IPS DF 4.7 (cell line): ENCODE results near the gene CYP1B1.
"Not testable (repeated sequence)": the region's sequence is repeated elsewhere in the genome, so short reads cannot be mapped to it uniquely, and the experiment has no call there.

ENCODE experiments used
- DNase-seq: peaks from one replicate; pipeline ENCODE4 v3.0.0-alpha.2; 2013; ENCODE audit warnings: low spot score; ENCODE audit errors: extremely low read depth

CYP1B1 gene

DNA sequence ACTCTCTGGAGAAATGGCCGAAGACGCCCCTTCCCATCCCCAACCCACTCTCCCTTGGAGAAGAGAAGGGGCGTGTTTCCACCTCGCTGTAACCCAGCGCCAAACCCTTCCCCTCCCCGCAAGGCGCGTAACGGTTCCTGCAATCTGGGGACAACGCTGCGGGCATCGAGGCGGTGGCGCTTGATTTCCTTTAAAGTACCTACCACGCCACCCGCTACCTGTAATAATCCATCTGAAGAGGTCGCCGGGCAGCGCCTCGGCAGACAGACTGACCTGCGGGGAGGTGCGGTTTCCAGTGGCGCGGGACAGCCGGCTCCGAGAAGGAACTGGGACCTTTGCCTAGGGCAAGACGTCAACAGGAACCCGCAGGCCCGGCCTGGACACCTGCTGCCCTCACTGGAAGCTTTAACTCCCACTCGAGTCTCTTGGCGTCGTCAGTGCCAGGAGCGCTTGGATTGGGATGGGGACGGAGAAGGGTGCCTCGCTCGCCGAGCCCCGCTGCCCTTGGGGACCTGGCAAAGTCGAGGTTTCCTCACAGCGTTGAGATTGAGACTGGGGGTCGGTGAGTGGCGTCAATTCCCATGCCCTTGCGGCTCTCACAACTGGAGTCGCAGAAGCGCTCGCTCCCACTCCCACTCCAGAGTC lies at the start of gene CYP1B1:
Gene CYP1B1, minus strand, starts transcription at position 645 of the 645 bp plus-strand sequence. CDS start 763 bp downstream, outside the sequence.
- DNase-seq, result no peak

DNA sequence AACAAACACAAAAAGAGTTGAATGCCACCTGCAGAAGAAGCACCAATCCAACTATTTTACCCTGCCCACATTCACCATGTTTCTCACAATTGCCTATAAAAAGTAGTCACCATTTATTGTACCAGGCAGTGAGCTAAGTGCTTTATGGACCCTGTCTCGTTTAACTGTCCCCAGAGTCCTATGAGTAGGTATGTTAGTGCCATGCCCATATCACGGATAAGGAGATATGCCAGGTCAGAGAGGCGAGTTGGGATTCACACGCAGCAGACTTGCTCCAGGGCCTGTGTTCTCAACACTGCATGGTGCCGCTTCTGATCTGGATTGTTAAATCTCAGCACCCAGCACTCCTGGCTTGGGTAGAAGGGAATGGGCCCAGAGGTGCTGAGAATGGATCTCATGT lies 49.1 kb upstream of the CYP1B1 start:
- no peak for DNase-seq

DNA sequence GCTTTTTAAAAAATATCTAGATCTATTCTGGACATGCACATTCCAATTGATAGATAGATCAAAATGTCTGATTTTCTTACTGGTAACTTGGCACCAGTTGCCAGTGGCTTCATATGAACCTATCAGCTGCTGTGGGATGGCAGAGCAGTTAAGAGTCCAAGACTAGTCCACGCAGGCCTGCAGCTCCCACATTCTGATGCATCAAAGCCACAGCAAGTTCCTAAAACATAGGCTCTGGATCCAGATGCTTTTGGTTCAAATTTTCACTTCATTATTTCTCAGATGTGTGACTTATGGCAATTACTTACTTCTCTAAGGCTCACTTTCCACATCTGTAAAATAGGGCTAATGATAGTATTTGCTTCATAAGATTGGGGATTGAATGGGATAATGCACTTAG lies 48.0 kb upstream of the CYP1B1 start:
- DNase-seq, result no peak

DNA sequence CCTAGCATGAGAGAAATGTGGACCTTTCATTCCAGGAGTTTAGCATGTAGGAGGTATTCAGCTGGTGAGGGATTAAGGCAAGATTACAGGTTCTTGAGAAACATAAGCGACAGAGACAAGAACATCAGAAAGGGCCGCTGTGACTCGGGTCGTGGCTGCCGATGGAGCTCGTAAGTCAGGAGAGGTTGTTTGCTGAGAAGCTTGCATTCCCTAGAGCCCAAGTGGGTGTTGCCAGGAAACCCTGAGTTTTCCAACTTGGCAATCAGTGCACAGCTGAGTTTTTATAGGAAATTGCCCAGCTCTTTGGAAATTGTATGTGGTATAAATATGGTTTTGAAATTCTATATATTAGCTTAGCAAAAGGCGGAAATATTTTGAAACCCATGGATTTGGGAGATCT lies 46.4 kb upstream of the CYP1B1 start:
- DNase-seq, result no peak

DNA sequence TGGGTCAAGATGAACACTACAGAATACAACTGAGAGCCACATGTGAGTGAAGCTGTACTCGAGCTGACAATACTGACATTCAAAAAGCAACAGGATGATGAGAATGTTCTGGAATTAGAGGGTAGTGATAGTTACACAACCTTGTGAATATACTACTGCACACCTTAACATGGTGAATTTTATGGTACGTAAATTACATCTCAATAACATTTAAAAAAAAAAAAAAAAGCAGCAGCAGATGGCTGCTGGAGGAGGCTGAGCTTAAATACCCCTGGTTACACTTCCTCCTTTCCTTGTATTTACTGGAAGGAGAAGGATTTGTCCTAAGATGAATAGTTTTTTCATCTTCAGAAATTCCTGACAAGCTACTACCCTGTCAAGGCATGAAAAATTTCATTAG lies 45.5 kb upstream of the CYP1B1 start:
- DNase-seq, result no peak

DNA sequence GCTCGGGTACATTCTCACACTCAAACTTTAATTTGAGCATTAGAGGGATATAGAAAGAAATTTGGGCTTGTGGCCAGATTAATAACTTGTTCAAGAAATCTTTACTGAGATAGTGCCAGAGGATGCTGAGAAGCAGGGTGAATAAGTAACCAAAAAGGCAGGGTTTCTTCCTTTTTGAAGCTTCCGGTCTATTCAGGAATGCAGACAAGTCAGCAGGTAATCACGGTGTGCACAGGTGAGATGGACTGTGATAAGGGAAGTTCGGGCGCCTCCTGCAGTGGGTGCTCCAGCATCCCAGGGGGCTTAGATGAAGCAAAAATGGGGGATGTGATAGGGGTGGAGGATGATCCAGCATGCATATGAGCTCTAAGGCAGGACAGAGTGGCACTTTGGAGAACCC lies 44.9 kb upstream of the CYP1B1 start:
- DNase-seq, result no peak

DNA sequence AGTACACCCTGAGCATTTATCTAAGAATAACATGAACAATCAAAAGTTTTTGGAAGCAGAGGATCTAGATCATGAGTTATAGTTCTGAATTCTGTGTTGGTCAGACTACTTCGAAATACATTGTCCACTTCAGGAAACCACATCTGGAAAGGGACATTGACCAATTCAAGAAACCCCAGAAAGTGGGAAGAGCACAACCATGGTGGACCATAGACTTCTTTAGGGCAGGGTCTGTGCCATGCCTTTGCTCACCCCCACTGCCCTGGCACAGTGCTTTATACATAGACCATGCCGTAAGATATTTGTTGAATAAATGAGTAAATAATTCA lies 44.3 kb upstream of the CYP1B1 start:
- no peak for DNase-seq

DNA sequence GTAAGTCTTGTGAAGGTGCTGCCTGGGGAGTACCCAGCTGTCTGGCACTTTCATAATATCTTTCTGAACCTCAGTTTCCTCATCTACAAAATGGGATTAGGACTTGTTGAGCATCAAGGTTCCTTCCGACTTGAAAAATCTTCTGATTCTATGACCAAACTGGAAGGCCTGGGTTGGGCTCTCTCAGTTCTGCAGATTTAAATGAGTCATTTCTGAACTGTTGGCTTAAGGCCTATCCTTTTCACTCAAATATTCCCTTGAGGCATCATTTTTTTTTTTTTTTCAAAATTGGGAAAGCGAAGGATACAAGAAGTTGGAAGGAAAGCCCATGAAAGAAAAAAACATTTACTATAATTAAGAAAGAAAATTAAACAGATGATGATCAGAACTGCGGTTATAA lies 40.8 kb upstream of the CYP1B1 start:
- DNase-seq, result no peak

DNA sequence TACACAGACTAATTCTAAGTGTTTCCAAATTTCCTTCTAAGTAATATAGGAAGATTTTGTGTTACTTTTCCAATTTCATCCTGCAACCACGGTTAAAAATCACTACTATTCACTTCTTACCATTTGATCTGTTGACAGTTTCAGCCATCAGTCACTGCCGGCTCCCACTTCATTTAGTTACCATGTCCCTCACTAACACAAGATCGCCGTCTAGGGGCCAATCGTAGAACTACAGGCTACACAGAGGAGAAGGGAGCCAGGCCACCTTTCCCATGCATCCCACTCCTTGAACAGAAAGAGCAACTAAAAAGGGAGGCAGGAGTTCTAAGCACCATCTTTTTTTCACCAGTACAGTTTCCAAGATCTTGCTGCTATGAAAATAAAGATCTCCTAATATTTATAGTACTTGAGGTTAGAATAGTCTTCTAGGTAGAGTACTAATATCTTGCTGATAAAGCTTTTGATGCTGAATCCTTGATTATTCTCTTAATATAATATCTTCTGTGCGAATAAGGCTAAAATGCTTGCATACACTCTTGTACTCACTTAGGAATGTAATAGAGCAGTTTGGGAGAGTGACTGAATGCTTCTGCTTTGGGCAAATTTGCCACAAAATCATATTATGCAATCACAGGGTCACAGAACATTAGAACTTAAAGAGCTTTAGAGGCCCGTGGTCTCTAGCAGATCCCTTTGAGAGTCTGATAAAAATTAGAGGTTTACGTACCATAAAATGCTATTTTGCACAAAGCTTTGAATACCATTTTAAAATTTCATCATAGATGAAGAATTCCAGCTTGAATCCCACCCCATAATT lies 39.5 kb upstream of the CYP1B1 start:
- DNase-seq, result no peak

DNA sequence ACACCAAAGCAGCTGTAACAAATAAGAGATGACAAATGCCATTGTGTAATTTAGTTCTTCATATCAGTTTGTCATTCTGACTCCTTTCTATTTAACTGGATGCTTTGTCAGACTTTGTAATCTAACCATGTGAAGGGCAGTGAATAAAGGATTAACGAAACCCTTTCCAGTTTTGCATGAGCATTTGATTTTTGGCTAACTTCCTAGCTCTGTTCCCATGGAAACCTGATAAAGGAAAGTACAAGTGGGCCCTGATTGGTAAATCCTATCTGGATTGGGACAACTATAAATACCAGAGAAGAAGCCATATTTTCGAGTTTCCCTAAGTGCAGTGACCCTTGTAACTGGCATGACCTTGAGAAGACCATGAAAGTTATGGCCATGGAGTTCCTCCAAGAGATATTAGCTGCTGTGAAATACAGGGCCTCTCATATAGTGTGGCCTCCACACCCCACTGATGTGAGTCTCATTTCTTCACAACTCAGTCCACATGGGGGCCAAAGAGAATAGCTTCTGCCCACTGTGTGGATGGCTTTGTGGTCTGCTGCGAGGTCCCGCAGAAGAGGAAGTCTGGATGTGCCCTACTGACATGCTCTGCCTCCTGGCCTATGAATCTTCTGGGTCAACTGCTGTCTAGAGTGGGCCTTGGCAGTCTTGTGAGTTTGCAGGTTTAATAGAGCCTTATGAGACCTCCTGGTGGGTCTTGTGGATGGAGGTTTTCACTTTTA lies 38.2 kb upstream of the CYP1B1 start:
- no peak for DNase-seq

DNA sequence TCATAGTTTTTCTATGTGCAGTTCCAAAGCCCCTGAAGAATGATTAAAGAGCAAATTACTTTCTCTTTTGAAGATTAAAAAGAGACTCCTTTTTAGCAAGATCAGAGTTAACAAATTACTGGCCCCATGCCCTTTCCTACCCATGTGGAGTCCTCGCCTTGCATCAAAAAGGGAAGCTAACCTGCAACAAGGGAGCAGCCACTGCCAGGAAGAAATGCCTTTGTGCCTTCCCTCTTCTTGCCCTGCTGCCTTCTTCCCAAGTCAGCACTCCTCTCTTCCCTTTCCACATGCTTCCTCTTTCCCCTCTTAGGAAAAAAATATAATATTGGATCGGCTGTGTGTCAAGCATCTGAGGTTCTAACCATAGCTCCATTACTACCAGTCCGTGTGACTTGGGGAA lies 37.1 kb upstream of the CYP1B1 start:
- no peak for DNase-seq

DNA sequence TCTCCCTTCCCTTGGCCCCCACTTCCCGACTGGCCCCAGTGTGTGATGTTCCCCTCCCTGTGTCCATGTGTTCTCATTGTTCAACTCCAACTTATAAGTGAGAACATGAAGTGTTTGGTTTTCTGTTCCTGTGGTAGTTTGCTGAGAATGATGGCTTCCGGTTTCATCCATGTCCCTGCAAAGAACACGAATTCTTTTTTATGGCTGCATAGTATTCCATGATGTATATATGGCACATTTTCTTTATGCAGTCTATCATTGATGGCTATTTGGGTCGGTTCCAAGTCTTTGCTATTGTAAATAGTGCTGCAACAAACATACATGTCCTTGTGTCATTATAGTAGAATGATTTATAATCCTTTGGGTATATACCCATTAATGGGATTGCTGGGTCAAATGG lies 35.4 kb upstream of the CYP1B1 start:
- DNase-seq, result not testable (repeated sequence)

DNA sequence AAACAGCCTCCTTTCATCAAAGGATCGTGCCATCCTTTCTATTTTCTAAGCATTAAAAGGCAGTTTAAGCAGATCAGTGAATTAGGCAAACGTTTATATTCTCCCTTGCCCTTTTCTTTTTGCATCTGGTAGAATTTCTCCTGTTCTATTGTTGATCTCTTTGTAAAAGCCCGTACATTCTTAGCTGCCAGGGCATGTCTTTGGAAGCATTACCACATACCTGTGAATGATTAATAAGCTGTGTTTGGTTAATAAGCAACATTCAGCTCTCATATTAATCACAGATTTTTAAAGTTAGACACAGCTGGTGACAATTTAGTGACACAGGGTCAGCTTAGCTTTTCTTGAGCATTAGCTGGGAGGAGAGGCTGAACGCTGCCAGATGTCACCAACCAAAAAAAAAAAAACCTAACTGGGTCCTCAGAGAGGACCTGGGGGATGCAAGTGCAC lies 33.8 kb upstream of the CYP1B1 start:
- no peak for DNase-seq

DNA sequence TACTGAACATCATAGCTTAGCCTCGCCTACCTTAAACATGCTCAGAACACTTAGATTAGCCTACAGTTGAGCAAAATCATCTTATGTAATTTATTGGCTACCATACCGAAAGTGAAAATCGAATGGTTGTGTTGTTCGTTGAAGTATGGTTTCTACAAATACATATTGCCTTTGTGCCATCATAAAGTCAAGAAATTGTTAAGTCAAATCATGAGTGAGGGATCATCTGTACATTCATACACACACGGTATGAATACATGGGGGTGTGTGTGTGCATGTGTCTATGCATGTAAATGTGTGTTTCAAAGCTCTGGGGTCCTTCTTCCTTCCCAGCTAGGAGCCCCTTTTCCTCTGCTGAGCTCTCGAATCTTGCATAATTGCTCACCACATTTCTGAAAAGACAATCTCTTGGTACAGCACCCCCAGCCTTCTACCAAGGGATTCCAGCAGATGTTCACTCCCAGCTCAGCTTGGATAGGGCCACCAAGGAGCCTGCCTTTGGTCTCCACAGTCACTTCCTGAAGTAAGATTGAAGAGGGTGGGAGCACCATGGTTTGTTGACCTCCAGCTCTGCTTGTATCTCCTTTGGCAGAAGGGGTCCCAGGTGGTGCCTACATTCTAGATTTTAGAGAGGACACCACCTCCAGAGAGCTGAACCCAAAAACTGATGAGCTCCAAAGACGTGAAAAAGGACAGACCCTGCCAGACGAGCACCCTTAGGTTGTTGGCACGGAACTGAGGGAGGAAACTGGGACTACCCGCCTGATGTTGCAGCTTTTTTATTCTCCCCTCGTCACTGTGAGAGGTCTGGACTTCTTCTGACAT lies 33.2 kb upstream of the CYP1B1 start:
- DNase-seq, result no peak

DNA sequence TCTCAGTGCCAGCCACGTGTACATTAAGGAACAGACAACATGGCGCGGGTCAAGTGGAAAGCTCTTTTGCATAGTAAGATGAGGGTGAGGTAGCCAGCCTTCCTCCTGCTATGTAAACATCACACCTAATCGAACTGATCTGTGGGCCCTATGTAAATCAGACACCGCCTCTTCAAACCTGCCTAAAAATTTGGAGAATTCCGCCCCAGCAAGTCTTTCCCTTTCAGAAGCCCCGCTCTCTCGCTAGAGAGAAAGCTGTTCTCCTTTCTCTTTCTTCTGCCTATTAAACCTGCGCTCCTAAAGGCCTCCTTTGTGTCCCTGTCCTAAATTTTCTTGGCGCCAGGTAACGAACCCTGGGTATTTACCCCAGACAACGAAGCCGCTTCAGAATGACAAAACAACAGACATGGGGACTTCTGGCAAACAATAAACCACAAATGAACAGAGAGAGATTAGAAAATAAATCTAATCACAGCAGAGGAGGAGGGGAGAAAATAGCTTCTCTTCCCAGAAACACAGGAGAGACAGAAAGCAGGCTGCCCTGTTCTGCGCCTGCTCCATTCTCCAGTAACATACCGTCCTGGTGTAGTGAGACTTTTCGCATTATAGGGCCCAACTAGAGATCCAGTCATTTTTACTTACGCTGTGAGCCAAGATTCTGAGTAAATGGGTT lies 31.9 kb upstream of the CYP1B1 start:
- no peak for DNase-seq

DNA sequence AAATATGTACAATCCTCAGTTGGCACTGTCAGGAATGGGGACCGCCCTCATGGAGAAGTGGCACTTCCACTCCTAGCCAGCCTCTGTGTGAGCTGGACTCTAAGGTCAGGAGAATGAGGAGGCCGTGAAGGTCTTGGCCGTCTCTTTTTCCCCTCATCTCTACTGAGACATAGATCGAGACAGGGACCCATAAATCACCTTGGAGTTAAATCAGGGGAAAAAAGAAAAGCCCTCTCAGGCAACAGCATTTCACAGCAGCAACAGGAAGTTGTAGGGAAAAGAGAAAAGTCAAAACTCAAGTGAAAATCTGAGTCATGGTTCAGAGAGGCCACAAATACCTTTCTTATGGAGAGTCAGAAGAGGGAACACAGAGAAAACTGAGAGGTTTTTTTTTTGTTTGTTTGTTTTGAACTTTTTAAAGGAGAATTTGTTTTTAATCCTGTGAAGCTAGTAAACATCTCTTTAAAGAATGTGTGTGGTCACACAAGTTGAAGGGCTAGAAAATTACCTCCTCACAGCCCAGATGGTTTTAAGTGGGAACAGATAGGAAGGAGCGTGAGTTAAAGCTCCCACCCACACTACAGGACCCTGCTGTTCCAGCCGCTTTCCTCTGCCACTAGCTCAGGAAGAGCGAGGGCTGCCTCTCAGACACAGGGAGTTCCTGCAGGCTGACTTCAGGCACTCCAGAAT lies 30.6 kb upstream of the CYP1B1 start:
- no peak for DNase-seq

DNA sequence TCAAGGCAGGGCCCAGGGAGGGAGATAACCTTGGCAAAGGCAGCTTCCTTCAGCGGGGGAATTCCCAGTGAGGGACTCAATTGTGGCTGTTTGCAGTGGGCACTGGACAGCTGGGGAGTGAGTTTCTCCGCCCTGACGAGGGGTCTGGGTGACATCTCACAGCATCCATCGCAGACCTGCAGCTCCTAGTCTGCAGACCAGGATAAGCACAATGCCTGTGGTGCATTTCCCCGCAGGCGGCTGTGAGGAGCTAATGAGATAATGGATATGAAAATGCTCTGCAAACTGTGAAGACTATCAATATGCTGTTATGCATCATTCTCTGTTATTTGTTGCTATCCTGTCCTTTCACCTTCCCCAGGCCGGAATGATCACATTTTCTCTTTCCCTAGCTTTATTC lies 30.0 kb upstream of the CYP1B1 start:
- DNase-seq, result no peak

DNA sequence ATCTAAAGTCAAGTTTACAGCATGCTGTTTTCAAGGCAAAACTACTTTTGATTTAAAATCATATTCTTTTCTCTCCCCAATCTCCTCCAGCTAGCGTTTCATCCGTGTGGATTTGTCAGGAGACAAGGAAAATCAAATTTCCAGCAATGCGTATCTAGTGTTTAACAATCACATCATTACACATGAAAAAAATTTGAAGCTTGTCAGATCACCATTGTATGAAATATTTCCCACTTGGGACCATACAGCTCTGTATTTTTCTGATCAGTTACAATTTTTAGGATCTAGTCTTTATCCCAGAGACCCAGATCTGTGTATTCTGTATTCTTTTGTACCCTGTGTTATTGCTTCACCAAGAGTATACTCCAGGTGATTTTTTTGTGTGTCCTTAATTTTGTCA lies 28.6 kb upstream of the CYP1B1 start:
- no peak for DNase-seq

DNA sequence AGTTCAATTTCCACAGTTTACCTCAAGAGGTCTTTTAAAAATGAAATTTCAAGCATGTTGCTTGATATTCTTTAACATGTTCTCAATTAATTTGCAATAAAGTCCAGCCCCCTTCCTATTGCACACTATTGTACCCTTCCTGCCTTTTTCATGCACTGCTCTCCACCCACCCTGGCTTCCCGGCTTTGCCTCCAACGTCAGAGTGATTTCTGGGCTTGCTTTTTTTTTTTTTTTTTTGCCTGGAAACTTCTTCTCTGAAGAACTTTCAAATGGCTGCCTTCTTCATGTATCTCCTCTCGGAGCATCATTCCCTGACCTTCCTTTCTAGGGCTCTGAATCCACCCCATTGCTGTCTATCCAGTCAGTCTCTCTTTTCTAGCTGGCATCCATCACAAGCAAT lies 24.4 kb upstream of the CYP1B1 start:
- DNase-seq, result no peak
